Measurements from ENCODE around the gene C6orf163. TPM values are rescaled to one million over a fixed set of nuclear protein-coding genes. Genes with fewer than 3 reads are reported as not detected.
"Not testable (repeated sequence)": the region's sequence is repeated elsewhere in the genome, so short reads cannot be mapped to it uniquely, and the experiment has no call there.

The C6orf163 gene
- total RNA-seq, 1 donor from 2014 or later = 2.1 TPM

GRCh38 chr6:87319271-87319987 lies 25.2 kb upstream of the C6orf163 start:
- H3K27ac ChIP-seq = no peak overlapping the region
- H3K36me3 ChIP-seq = no peaks in the 10 kb centered on the region
- no peaks in the 10 kb centered on the region for H3K9me3 ChIP-seq
- no peaks in the 10 kb centered on the region for H3K27me3 ChIP-seq
- TF ChIP-seq CTCF (IDR thresholded peaks at IDR 0.05) = no peak
- DNase-seq = no peak
- H3K4me3 ChIP-seq = no peak overlapping the region
- ATAC-seq = no peak
- intact Hi-C loops (cut with DNase I) = no loop called here
- no peaks in the 10 kb centered on the region for H3K4me1 ChIP-seq

GRCh38 chr6:87322304-87323212 lies 22.1 kb upstream of the C6orf163 start, which contains the start of gene SMIM8:
TSS of gene SMIM8 (plus strand) at chr6:87322588. CDS start at chr6:87337032, 14,444 bp downstream.
- H3K4me3 ChIP-seq = peak within 1 kb of the TSS; percentile 79
- H3K4me1 ChIP-seq = no peaks in the 10 kb centered on the region
- intact Hi-C loops (cut with DNase I) = no loop called here
- TF ChIP-seq CTCF (IDR thresholded peaks at IDR 0.05) = peak; percentile 99
- no peaks in the 10 kb centered on the region for H3K9me3 ChIP-seq
- no peaks in the 10 kb centered on the region for H3K27me3 ChIP-seq
- H3K27ac ChIP-seq = peak within 1 kb of the TSS; percentile 76
- ATAC-seq = peak; percentile 100
- DNase-seq = peak; percentile 94
- no peaks in the 10 kb centered on the region for H3K36me3 ChIP-seq

GRCh38 chr6:87323880-87324279 lies 20.7 kb upstream of the C6orf163 start:
- H3K4me3 ChIP-seq; intact Hi-C loops (cut with DNase I); H3K27ac ChIP-seq; H3K4me1 ChIP-seq; DNase-seq; ATAC-seq; H3K36me3 ChIP-seq; H3K27me3 ChIP-seq; H3K9me3 ChIP-seq: not testable (repeated sequence)

GRCh38 chr6:87330961-87331360 lies 13.7 kb upstream of the C6orf163 start:
- DNase-seq (no peak), ATAC-seq (no peak)
- intact Hi-C loops (cut with DNase I) = no loop called here
- Histone ChIP-seq H3K27ac (no peak overlapping the region), H3K36me3 (no peaks in the 10 kb centered on the region), H3K4me3 (no peak overlapping the region), H3K4me1 (peaks cover 9% of the 10 kb centered on the region), H3K9me3 (no peaks in the 10 kb centered on the region), H3K27me3 (no peaks in the 10 kb centered on the region)
- TF ChIP-seq CTCF (IDR thresholded peaks at IDR 0.05) = no peak

- TF ChIP-seq CTCF (IDR thresholded peaks at IDR 0.05) = no peak
- no peak for ATAC-seq
- Histone ChIP-seq H3K27ac (no peak overlapping the region), H3K4me1 (peaks cover 9% of the 10 kb centered on the region), H3K36me3 (no peaks in the 10 kb centered on the region), H3K9me3 (no peaks in the 10 kb centered on the region), H3K27me3 (no peaks in the 10 kb centered on the region), H3K4me3 (no peak overlapping the region)
- no peak for DNase-seq
- intact Hi-C loops (cut with DNase I) = no loop called here
These were observed 11.6 kb upstream of the C6orf163 start for GRCh38 chr6:87333033-87333432.

All from upper lobe of right lung (tissue), 1 donor.